Ishikawa (cell line): ENCODE results near the gene MAPKAPK5.

Experiments
- CEBPB ChIP-seq: IDR thresholded peaks from 2 replicates; pipeline ENCODE4 v1.6.1; 2012
- EGR1 ChIP-seq: IDR thresholded peaks from 2 replicates; pipeline ENCODE4 v1.6.1; 2012
- EP300 ChIP-seq: IDR thresholded peaks from 2 replicates; pipeline ENCODE4 v1.6.1; 2012; ENCODE audit warnings: borderline replicate concordance
- FOXM1 ChIP-seq: IDR thresholded peaks from 2 replicates; pipeline ENCODE4 v1.6.1; 2012; ENCODE audit warnings: low read depth, borderline replicate concordance
- MAX ChIP-seq: IDR thresholded peaks from 2 replicates; pipeline ENCODE4 v1.6.1; 2012
- REST ChIP-seq: IDR thresholded peaks from 2 replicates; pipeline ENCODE4 v1.6.1; 2012; ENCODE audit warnings: low read depth, mild to moderate bottlenecking

DNA sequence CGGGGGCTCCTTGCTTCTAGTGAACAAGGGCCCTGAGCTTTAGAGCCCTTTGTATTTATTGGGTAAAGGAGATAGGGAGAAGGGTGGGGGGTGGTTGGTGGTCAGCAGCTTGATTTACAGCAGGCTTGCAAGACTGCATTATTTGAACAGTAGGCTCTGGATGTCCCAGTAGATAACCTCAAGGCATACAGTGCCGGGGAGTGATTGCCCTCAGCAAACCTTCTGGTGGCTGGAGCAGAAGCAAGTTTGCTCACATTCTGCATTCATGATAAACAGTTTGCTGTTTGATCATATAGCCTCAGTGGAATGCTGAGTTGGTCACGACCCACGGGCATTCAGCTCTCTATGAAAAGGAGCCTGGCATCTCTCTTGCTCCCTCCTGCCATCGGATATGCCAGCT is 16.5 kb upstream of the MAPKAPK5 start:
- TF ChIP-seq EP300 (no peak), MAX (no peak), CEBPB (no peak), EGR1 (no peak), FOXM1 (no peak), REST (no peak)
